ENCODE measurements around the gene RIPOR3. TPM values are rescaled to one million over a fixed set of nuclear protein-coding genes. Genes with fewer than 3 reads are reported as not detected.
"Not testable (repeated sequence)": the region's sequence is repeated elsewhere in the genome, so short reads cannot be mapped to it uniquely, and the experiment has no call there.

RIPOR3 gene
- total RNA-seq, 2 donors from 2014 or later: 4.5 to 8.4 TPM

DNA sequence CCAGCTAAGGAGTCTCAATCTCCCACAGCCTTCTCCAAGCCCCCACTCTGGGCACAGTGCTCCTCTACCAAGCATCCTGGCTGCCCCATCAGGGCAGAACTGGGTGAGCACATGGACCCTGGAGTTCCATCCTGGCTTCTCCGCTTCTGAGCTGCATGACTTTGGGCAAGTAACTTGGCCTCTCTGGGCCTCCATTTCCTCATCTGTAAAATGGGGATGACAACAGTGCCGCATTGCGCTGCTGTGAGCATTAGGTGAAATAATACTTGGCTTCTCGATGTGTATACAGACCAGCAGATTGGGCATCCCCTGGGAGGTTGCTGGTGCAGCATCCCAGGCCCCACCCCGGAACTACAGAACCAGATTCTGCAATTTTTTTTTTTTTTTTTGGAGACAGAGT, 8.3 kb upstream of the RIPOR3 start:
- Histone ChIP-seq H3K27ac (no peak overlapping the region), H3K9me3 (no peaks in the 10 kb centered on the region), H3K4me1 (ENCODE audit: control insufficient read depth in 1 of 2, low read depth in 2 of 2) (no peaks in the 10 kb centered on the region), H3K36me3 (no peaks in the 10 kb centered on the region), H3K4me3 (no peak overlapping the region), H3K27me3 (replicated peaks; ENCODE audit: insufficient read depth) (no peaks in the 10 kb centered on the region)
- ATAC-seq (ENCODE audit: insufficient number of reproducible peaks, low FRiP score, low read depth) (no peak), DNase-seq (ENCODE audit: low spot score) (no peak)
- TF ChIP-seq CTCF (IDR thresholded peaks at IDR 0.05): no peak

DNA sequence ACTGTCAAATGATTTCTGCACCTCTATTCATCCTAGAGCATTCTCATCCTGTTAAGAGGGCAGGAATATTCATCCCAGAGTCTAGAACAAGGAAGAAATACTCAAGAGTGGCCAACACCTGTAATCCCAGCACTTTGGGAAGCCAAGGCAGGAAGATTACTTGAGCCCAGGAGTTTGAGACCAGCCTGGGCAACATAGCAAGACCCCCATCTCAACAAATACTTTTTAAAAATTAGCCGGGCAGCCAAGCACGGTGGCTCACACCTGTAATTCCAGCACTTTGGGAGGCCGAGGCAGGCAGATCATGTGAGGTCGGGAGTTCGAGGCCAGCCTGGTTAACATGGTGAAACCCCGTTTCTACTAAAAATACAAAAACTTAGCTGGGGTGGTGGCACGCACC, 6.9 kb upstream of the RIPOR3 start:
- ATAC-seq (ENCODE audit: insufficient number of reproducible peaks, low FRiP score, low read depth); H3K9me3 ChIP-seq: not testable (repeated sequence)

DNA sequence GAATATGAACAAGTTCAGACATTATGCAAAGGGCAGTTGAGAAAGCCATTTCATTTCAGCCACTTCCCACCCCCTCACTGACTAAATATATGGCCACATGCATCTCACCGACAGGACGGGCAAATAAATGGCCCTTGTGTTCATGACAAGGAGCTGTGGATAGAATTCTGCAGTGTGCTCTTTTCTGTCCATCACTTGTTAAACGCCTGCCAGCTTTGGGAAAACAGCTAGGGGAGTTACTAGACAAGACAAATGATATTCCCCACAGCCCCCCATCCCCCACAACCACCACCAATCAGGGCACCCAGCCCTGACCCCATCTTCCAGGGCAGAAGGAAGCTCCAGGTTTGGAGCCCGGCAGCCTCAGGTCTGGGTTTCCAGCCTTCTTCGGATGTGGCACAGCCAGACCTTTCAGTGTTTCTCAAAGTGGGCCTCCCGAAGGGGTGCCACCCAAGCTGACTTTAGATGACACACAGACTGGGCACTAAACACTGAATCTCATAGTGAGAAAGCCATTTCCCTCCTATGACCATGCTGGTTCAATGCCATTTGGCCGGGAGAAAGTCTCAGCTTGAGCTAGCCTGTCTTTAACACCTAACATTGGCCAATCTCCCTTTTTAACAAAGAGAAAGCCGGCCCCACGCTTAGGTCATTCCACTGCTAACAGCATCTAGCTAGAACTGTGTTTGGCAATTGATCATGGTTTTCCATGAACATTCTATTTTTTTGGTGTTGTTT, 4.0 kb upstream of the RIPOR3 start:
- ATAC-seq (ENCODE audit: insufficient number of reproducible peaks, low FRiP score, low read depth): peak; percentile 15
- Histone ChIP-seq H3K4me3 (no peak overlapping the region), H3K27me3 (replicated peaks; ENCODE audit: insufficient read depth) (peaks cover 4% of the 10 kb centered on the region), H3K9me3 (no peaks in the 10 kb centered on the region), H3K4me1 (ENCODE audit: control insufficient read depth in 1 of 2, low read depth in 2 of 2) (peaks cover 5% of the 10 kb centered on the region in 2 donors), H3K36me3 (no peaks in the 10 kb centered on the region), H3K27ac (no peak overlapping the region)
- DNase-seq (ENCODE audit: low spot score): peak; percentile 17
- TF ChIP-seq CTCF (IDR thresholded peaks at IDR 0.05): no peak

More for the DNA sequence above, 6.9 kb upstream of the RIPOR3 start:
- H3K4me3 ChIP-seq; H3K27ac ChIP-seq; H3K27me3 ChIP-seq (replicated peaks; ENCODE audit: insufficient read depth); H3K4me1 ChIP-seq (ENCODE audit: control insufficient read depth in 1 of 2, low read depth in 2 of 2); H3K36me3 ChIP-seq; DNase-seq (ENCODE audit: low spot score): not testable (repeated sequence)

- Histone ChIP-seq H3K4me3 (no peak overlapping the region), H3K27ac (no peak overlapping the region), H3K36me3 (no peaks in the 10 kb centered on the region), H3K4me1 (ENCODE audit: control insufficient read depth in 1 of 2, low read depth in 2 of 2) (peaks cover 5% of the 10 kb centered on the region in 2 donors), H3K27me3 (replicated peaks; ENCODE audit: insufficient read depth) (peaks cover 5% of the 10 kb centered on the region), H3K9me3 (no peaks in the 10 kb centered on the region)
- ATAC-seq (ENCODE audit: insufficient number of reproducible peaks, low FRiP score, low read depth): no peak
- DNase-seq (ENCODE audit: low spot score): no peak
- no peak for TF ChIP-seq CTCF (IDR thresholded peaks at IDR 0.05)
These were observed 3.2 kb upstream of the RIPOR3 start for GRCh38 chr20:50694379-50695134.

DNA sequence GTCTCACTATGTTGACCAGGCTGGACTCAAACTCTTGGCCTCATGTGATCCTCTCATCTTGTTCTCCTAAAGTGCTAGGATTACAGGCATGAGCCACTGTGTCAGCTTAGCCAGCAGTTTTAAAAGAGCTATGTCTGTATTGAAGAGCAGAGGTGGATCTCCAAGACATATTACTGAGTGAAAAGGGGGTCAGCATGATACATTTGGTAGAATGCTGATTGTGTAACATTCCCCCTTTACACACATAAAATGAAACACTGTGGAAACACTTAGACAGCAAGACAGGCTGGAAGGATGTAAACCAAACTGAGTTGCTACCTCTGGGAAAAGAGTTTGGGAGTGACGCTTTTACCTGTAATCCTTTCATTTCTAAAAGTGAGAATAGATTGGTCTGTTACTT, 1.7 kb upstream of the RIPOR3 start:
- Histone ChIP-seq H3K27ac (no peak overlapping the region), H3K4me3 (no peak overlapping the region), H3K27me3 (replicated peaks; ENCODE audit: insufficient read depth) (peaks cover 5% of the 10 kb centered on the region), H3K9me3 (no peaks in the 10 kb centered on the region), H3K36me3 (no peaks in the 10 kb centered on the region), H3K4me1 (ENCODE audit: control insufficient read depth in 1 of 2, low read depth in 2 of 2) (peaks cover 5% of the 10 kb centered on the region in 2 donors)
- no peak for DNase-seq (ENCODE audit: low spot score)
- ATAC-seq (ENCODE audit: insufficient number of reproducible peaks, low FRiP score, low read depth): no peak
- TF ChIP-seq CTCF (IDR thresholded peaks at IDR 0.05): no peak
